Left forelimb (tissue), 1 donor: ENCODE results near the gene PLOD3.
"Not testable (repeated sequence)": the region's sequence is repeated elsewhere in the genome, so short reads cannot be mapped to it uniquely, and the experiment has no call there.

Experiments used
- DNase-seq: peaks from one replicate; pipeline ENCODE4 v3.0.0-alpha.2; 2018; ENCODE audit warnings: low spot score

PLOD3 gene

GRCh38 chr7:101217388-101218235 lies at the start of gene PLOD3, which contains the start of gene ZNHIT1:
TSS of gene PLOD3 (minus strand) at chr7:101217581. CDS start at chr7:101217274, 307 bp downstream.
TSS of gene ZNHIT1 (plus strand) at chr7:101218165. CDS start at chr7:101218196, 31 bp downstream.
- peak; percentile 94 for DNase-seq

GRCh38 chr7:101265622-101266516 lies 48.5 kb upstream of the PLOD3 start:
- DNase-seq: no peak

DNA sequence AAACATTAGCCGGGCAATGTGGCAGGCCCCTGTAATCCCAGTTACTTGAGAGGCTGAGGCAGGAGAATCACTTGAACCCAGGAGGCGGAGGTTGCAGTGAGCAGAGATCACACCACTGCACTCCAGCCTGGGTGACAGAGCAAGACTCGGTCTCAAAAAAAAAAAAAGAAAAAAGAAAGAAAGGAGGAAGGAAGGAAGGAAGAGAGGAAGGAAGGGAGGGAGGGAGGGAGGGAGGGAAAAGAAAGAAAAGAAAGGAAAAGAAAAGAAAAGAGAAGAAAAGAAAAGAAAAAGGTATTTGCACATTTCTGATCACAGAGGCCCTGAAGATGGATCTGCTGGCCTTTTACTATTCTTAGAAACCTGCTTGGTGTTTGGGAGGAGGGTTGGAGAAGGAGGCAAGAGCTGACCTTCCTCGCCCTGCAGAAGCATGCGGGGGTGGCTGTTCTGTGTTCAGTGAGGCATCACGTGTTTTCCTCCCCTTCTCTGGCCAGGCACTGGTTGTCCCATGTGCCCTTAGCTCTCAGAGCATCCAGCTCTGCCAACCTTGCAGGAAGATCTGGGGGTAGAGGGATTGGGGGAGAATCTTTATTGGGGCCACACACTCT lies 46.8 kb upstream of the PLOD3 start:
- not testable (repeated sequence) for DNase-seq

DNA sequence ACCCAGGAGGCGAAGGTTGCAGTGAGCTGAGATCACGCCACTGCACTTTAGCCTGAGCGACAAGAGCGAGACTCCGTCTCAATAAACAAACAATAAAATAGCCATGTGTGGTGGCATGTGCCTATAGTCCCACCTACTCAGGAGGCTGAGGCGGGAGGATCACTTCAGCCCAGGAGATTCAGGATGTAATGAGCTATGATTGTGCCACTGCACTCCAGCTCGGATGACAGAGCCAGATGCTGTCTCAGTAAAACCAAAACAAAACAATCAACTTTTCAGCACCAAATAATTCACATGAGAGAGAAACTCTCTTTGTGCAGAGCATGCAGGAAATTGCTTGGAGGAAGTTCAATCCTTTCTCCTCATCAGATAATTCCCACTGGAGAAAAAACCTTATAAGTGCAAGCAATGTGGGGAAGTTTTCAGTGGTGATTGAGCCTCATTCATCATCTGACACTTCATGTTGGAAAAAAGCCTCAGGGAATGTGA lies 40.9 kb upstream of the PLOD3 start:
- DNase-seq: no peak

- no peak for DNase-seq
Observed at GRCh38 chr7:101255796-101256195, 38.4 kb upstream of the PLOD3 start.

DNA sequence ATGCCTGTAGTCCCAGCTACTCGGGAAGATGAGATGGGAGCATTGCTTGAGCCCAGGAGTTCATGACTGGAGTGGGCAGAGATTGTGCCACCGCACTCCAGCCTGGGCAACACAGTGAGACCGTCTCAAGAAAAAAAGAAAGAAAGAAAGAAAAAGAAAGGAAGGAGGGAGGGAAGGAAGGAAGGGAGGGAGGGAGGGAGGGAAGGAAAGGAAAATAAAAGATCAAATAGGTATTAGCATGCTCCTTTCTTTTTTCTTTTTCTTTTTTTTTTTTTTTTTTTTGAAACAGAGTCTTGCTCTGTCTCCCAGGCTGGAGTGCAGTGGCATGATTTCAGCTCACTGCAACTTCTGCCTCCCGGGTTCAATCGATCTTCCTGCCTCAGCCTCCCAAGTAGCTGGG lies 35.8 kb upstream of the PLOD3 start:
- not testable (repeated sequence) for DNase-seq

- peak; percentile 98 for DNase-seq
Observed at GRCh38 chr7:101251871-101252659, 34.7 kb upstream of the PLOD3 start.

GRCh38 chr7:101250324-101250723 lies 32.9 kb upstream of the PLOD3 start:
- DNase-seq: no peak

GRCh38 chr7:101248276-101248675 lies 30.9 kb upstream of the PLOD3 start:
- no peak for DNase-seq

- no peak for DNase-seq
Observed at GRCh38 chr7:101245147-101245668, 27.8 kb upstream of the PLOD3 start.

DNA sequence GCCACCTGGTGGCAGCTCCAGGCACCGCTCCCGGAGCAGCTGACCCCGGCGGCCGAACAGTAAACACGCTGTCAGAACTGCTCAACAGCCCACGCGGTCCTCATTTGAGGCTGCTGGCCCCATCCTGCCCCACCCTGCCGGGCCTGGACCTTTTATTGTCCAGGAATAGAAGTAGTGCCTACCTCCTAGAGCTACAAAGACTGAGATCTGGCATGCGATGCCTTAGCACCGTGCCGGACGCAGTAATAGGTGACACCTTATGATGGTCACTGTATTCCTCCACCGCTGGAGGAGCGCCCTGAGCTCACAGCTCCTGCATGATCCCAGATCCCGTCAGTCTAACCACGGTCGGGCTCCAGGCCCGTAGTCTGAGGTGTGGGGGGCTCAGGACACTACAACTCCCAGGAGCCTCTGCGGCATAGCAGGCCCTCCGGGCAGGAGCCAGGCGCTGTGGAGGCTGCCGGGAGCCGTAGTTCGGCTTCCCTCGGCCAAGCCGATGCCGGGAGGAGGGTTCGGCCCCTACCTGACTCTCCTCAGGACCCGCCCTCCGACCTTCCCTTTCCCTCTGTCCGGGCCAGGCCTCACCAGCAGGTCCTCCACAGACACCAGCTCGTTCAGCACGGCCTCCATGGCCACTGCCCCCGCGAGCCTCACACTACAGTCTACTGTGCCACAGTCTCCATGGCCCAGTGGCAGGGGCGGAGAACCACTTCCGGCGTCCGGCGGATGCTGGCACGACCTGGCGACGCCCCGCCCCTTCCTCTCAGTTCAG lies 27.2 kb upstream of the PLOD3 start, which contains the start of gene FIS1:
FIS1 (minus strand) TSS at position 707 of the 772 bp plus-strand sequence; CDS start at position 630, 77 bp downstream.
- DNase-seq: peak; percentile 96

DNA sequence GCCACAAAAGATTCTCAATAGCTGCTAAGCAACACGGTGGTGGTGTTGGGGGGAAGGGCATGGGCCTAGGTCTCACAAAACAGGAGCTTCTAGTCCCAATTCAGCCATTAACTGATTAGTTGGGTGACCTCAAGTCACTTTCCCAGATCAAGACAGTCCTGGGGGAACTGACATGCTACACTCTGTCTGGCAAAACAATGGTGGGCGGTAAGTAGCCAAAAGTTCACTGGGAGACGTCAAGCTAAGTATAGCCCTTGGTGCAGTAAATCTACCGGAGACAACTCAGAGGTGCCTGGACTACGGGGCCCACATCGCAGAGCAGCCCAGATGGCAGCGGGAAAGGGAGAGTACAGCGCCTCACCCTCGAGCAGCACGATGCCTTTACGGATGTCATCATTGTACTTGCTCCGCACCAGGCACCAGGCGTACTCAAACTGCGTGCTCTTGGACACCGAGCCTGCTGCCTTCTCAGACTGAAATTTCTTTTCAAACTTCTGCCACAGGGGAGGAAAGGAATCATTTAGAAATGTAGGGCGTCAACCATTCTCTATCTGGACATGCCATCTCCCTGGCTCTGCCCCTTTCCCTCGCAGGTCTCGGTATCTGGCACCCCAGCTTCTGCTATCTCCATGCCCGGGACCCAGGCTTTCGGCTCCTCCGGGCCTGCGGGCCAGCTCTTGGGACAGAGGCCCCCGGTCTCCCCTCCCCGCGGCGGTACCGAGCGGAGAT lies 26.4 kb upstream of the PLOD3 start:
- peak; percentile 80 for DNase-seq

GRCh38 chr7:101241443-101242349 lies 24.3 kb upstream of the PLOD3 start:
- DNase-seq: no peak

DNA sequence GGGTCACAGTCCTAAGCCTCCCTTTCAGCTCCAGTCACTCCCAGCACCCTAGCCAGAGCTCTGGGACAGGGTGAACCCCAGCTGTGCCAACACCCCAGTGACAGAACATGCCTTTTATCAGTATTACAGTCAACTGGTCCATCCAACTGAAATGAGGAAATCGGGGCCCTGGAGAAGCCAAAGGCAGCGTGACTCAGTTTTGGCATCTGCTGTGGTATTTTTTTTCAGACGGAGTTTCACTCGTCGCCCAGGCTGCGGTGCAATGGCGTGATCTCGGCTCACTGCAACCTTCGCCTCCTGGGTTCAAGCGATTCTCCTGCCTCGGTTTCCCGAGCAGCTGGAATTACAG lies 23.6 kb upstream of the PLOD3 start:
- no peak for DNase-seq

- no peak for DNase-seq
Observed at GRCh38 chr7:101240226-101241014, 23.0 kb upstream of the PLOD3 start.

- DNase-seq: no peak
Observed at GRCh38 chr7:101239951-101240220, 22.5 kb upstream of the PLOD3 start.

DNA sequence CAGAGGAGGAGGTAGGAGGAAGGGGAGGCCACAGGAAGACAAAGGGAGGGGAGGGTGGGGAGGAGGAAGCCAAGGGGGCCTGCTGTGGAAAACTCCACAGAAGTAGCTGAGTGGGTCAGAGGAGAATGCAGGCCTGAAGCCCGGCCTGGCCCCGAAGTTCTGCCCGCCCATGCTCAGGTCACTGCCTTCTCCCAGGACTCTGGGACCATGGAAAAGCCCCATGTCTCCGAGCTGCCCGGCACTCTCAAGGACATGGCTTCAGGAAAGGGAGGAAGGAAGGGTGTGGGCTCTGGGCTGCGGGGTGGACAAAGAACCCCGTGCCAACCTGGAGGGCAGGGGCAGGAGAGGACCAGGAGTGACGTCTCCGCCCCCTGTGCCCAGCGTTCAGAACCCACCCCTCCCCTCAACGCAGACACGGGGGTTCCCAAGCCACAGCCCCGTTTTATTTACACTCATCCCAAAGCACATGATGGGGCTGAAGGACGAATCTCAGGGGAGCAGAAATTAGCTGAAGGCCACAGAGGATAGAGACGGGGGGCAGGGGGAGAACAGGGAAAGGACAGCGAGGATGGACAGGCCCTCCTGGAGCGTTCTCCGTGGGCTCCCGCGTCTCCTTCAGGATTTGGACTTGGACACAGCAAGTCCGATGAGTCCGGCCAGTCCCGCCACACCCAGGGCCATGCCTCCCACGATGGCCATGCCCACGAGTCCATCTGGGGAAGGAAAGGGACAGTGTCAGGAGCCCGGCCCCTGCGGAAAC lies 22.0 kb upstream of the PLOD3 start:
- no peak for DNase-seq
